Activated naive CD8-positive, alpha-beta T cell treated with anti-CD3 and anti-CD28 coated beads for 36 hours (primary cell): Measurements from ENCODE around the gene NBAS. TPM values are rescaled to one million over a fixed set of nuclear protein-coding genes. Genes with fewer than 3 reads are reported as not detected.

Source experiments
- DNase-seq: peaks from one replicate; pipeline ENCODE4 v3.0.0; 2021
- H3K27ac Mint-ChIP-seq: one replicate; pipeline ENCODE4 v1.8.0; 2022; ENCODE audit warnings: mild to moderate bottlenecking, moderate library complexity, mixed read lengths
- H3K27me3 Mint-ChIP-seq: one replicate; pipeline ENCODE4 v1.8.0; 2022; ENCODE audit warnings: mild to moderate bottlenecking, mixed read lengths
- H3K36me3 Mint-ChIP-seq: one replicate; pipeline ENCODE4 v1.8.0; 2021; ENCODE audit warnings: mild to moderate bottlenecking, mixed read lengths
- H3K4me1 Mint-ChIP-seq: one replicate; pipeline ENCODE4 v1.8.0; 2021; ENCODE audit warnings: mixed read lengths
- H3K4me3 Mint-ChIP-seq: one replicate; pipeline ENCODE4 v1.8.0; 2022; ENCODE audit warnings: mild to moderate bottlenecking, moderate library complexity, mixed read lengths
- H3K9me3 Mint-ChIP-seq: one replicate; pipeline ENCODE4 v1.8.0; 2022; ENCODE audit warnings: mixed read lengths
- total RNA-seq, 2 experiments: library from RNA; stranded (reverse); gene quantifications; one replicate each; pipeline ENCODE4 v1.2.3, GENCODE V29; 2021

The NBAS gene
- total RNA-seq, 2 experiments from 2014 or later: 34.1 to 38.2 TPM

- H3K27ac Mint-ChIP-seq: no peak overlapping the region
- peaks cover 2% of the 10 kb centered on the region for H3K4me1 Mint-ChIP-seq
- no peak for DNase-seq
- no peak overlapping the region for H3K4me3 Mint-ChIP-seq
- peaks cover 19% of the 10 kb centered on the region for H3K36me3 Mint-ChIP-seq
- no peaks in the 10 kb centered on the region for H3K27me3 Mint-ChIP-seq
- H3K9me3 Mint-ChIP-seq: no peaks in the 10 kb centered on the region
Measured at GRCh38 chr2:15383695-15384350, 177.3 kb downstream of the NBAS start.

GRCh38 chr2:15378148-15378908 lies 182.8 kb downstream of the NBAS start:
- no peaks in the 10 kb centered on the region for H3K9me3 Mint-ChIP-seq
- H3K27ac Mint-ChIP-seq: peak overlapping the region; percentile 75

GRCh38 chr2:15377202-15377601 lies 183.9 kb downstream of the NBAS start:
- Mint-ChIP-seq H3K4me1 (peaks cover 11% of the 10 kb centered on the region), H3K27me3 (no peaks in the 10 kb centered on the region), H3K9me3 (no peaks in the 10 kb centered on the region), H3K4me3 (no peak overlapping the region), H3K27ac (no peak overlapping the region), H3K36me3 (peaks cover 23% of the 10 kb centered on the region)
- no peak for DNase-seq

More at GRCh38 chr2:15378148-15378908, 182.8 kb downstream of the NBAS start:
- DNase-seq: no peak
- H3K4me3 Mint-ChIP-seq: no peak overlapping the region
- peaks cover 28% of the 10 kb centered on the region for H3K36me3 Mint-ChIP-seq
- H3K4me1 Mint-ChIP-seq: peaks cover 11% of the 10 kb centered on the region
- no peaks in the 10 kb centered on the region for H3K27me3 Mint-ChIP-seq

- H3K36me3 Mint-ChIP-seq: peaks cover 16% of the 10 kb centered on the region
- no peak for DNase-seq
- H3K27me3 Mint-ChIP-seq: no peaks in the 10 kb centered on the region
- peaks cover under 1% of the 10 kb centered on the region for H3K4me1 Mint-ChIP-seq
- no peaks in the 10 kb centered on the region for H3K9me3 Mint-ChIP-seq
- H3K4me3 Mint-ChIP-seq: no peak overlapping the region
- H3K27ac Mint-ChIP-seq: no peak overlapping the region
Measured at GRCh38 chr2:15372019-15372418, 189.1 kb downstream of the NBAS start.

GRCh38 chr2:15369129-15369528 lies 192.0 kb downstream of the NBAS start:
- Mint-ChIP-seq H3K4me3 (no peak overlapping the region), H3K27ac (no peak overlapping the region)
- no peak for DNase-seq

GRCh38 chr2:15367715-15368114 lies 193.4 kb downstream of the NBAS start:
- no peaks in the 10 kb centered on the region for H3K9me3 Mint-ChIP-seq
- H3K4me3 Mint-ChIP-seq: no peak overlapping the region
- DNase-seq: no peak
- no peaks in the 10 kb centered on the region for H3K27me3 Mint-ChIP-seq
- no peaks in the 10 kb centered on the region for H3K4me1 Mint-ChIP-seq
- H3K36me3 Mint-ChIP-seq: peaks cover 22% of the 10 kb centered on the region
- no peak overlapping the region for H3K27ac Mint-ChIP-seq

More at GRCh38 chr2:15369129-15369528, 192.0 kb downstream of the NBAS start:
- no peaks in the 10 kb centered on the region for H3K27me3 Mint-ChIP-seq
- no peaks in the 10 kb centered on the region for H3K9me3 Mint-ChIP-seq
- no peaks in the 10 kb centered on the region for H3K4me1 Mint-ChIP-seq
- peaks cover 26% of the 10 kb centered on the region for H3K36me3 Mint-ChIP-seq

- Mint-ChIP-seq H3K27ac (no peak overlapping the region), H3K4me1 (no peaks in the 10 kb centered on the region), H3K4me3 (no peak overlapping the region), H3K27me3 (no peaks in the 10 kb centered on the region), H3K36me3 (peaks cover 22% of the 10 kb centered on the region), H3K9me3 (no peaks in the 10 kb centered on the region)
- no peak for DNase-seq
Measured at GRCh38 chr2:15367205-15367604, 193.9 kb downstream of the NBAS start.

- no peak overlapping the region for H3K27ac Mint-ChIP-seq
Measured at GRCh38 chr2:15365411-15365810, 195.7 kb downstream of the NBAS start.

GRCh38 chr2:15364561-15364960 lies 196.6 kb downstream of the NBAS start:
- H3K4me1 Mint-ChIP-seq: no peaks in the 10 kb centered on the region
- no peak overlapping the region for H3K4me3 Mint-ChIP-seq
- no peaks in the 10 kb centered on the region for H3K27me3 Mint-ChIP-seq
- DNase-seq: no peak
- H3K36me3 Mint-ChIP-seq: peaks cover 19% of the 10 kb centered on the region
- H3K9me3 Mint-ChIP-seq: no peaks in the 10 kb centered on the region
- no peak overlapping the region for H3K27ac Mint-ChIP-seq

More at GRCh38 chr2:15365411-15365810, 195.7 kb downstream of the NBAS start:
- Mint-ChIP-seq H3K4me1 (no peaks in the 10 kb centered on the region), H3K9me3 (no peaks in the 10 kb centered on the region), H3K4me3 (no peak overlapping the region), H3K36me3 (peaks cover 19% of the 10 kb centered on the region), H3K27me3 (no peaks in the 10 kb centered on the region)
- DNase-seq: no peak

- Mint-ChIP-seq H3K27ac (no peak overlapping the region), H3K36me3 (peaks cover 23% of the 10 kb centered on the region), H3K4me1 (no peaks in the 10 kb centered on the region), H3K9me3 (no peaks in the 10 kb centered on the region), H3K4me3 (no peak overlapping the region), H3K27me3 (no peaks in the 10 kb centered on the region)
- DNase-seq: no peak
Measured at GRCh38 chr2:15363734-15364133, 197.4 kb downstream of the NBAS start.

- no peak for DNase-seq
- Mint-ChIP-seq H3K4me1 (no peaks in the 10 kb centered on the region), H3K9me3 (no peaks in the 10 kb centered on the region), H3K4me3 (no peak overlapping the region), H3K36me3 (peaks cover 28% of the 10 kb centered on the region), H3K27ac (no peak overlapping the region), H3K27me3 (no peaks in the 10 kb centered on the region)
Measured at GRCh38 chr2:15363142-15363541, 198.0 kb downstream of the NBAS start.

- H3K36me3 Mint-ChIP-seq: peaks cover 31% of the 10 kb centered on the region
- no peak overlapping the region for H3K27ac Mint-ChIP-seq
- no peak for DNase-seq
- H3K9me3 Mint-ChIP-seq: no peaks in the 10 kb centered on the region
- H3K4me1 Mint-ChIP-seq: peaks cover 2% of the 10 kb centered on the region
- no peak overlapping the region for H3K4me3 Mint-ChIP-seq
- no peaks in the 10 kb centered on the region for H3K27me3 Mint-ChIP-seq
Measured at GRCh38 chr2:15359716-15360531, 201.2 kb downstream of the NBAS start.

GRCh38 chr2:15357922-15358321 lies 203.2 kb downstream of the NBAS start:
- H3K4me3 Mint-ChIP-seq: no peak overlapping the region
- DNase-seq: no peak
- no peaks in the 10 kb centered on the region for H3K9me3 Mint-ChIP-seq
- H3K27ac Mint-ChIP-seq: no peak overlapping the region
- H3K36me3 Mint-ChIP-seq: peaks cover 33% of the 10 kb centered on the region
- H3K4me1 Mint-ChIP-seq: peaks cover 2% of the 10 kb centered on the region
- no peaks in the 10 kb centered on the region for H3K27me3 Mint-ChIP-seq

- no peak overlapping the region for H3K27ac Mint-ChIP-seq
- H3K4me3 Mint-ChIP-seq: no peak overlapping the region
- DNase-seq: no peak
- no peaks in the 10 kb centered on the region for H3K27me3 Mint-ChIP-seq
- H3K36me3 Mint-ChIP-seq: peaks cover 39% of the 10 kb centered on the region
- peaks cover 2% of the 10 kb centered on the region for H3K4me1 Mint-ChIP-seq
- no peaks in the 10 kb centered on the region for H3K9me3 Mint-ChIP-seq
Measured at GRCh38 chr2:15357186-15357585, 203.9 kb downstream of the NBAS start.

- no peaks in the 10 kb centered on the region for H3K27me3 Mint-ChIP-seq
- no peak overlapping the region for H3K27ac Mint-ChIP-seq
- H3K4me1 Mint-ChIP-seq: peaks cover 2% of the 10 kb centered on the region
- H3K36me3 Mint-ChIP-seq: peaks cover 47% of the 10 kb centered on the region
- no peaks in the 10 kb centered on the region for H3K9me3 Mint-ChIP-seq
- no peak overlapping the region for H3K4me3 Mint-ChIP-seq
- no peak for DNase-seq
Measured at GRCh38 chr2:15355386-15355785, 205.7 kb downstream of the NBAS start.
